SIG-M5 treated with dmso at 0.1 percent for 504 hours (cell line): ENCODE data around the gene TNMD.
A peak's percentile ranks its signal among the peaks of the same experiment; 100 is the strongest.
"Not testable (repeated sequence)": the region's sequence is repeated elsewhere in the genome, so short reads cannot be mapped to it uniquely, and the experiment has no call there.

ENCODE experiments used
- DNase-seq: peaks from one replicate; lab custom pipeline; 2025; ENCODE audit not compliant: unreplicated experiment; lab: John Stamatoyannopoulos, UW

Gene TNMD

DNA sequence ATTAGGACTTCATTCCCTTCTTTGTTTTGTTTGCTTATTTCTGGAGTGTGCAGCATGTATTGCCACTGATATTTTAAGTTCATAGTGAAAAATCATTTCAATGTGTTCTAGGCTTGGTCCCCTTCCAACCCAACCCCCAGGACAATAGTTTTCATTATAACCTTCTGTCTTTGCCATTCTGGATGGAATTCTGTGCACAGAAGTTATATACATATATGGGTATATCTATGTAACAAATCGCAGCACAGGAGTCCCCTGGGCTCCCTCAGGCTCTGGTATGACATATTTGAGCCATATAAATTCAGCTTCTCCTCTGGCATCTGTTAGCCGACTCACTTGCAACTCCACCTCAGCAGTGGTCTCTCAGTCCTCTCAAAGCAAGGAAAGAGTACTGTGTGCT is at the start of gene TNMD:
TNMD (plus strand) TSS at position 326 of the 400 bp plus-strand sequence. CDS start 83 bp downstream, outside the sequence.
- DNase-seq = no peak

DNA sequence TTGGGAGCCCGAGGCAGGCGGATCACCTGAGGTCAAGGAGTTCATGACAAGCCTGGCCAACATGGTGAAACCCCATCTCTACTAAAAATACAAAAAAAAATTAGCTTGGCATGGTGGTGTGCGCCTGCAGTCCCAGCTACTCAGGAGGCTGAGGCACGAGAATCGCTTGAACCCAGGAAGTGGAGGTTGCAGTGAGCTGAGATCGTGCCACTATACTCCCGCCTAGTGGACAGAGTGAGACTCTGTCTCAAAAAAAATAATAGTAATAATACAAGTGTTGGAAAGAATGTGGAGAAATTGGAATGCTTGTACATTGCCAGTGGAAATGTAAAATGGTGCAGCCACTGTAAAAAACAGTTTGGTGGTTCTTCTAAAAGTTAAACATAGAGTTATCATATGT is 19.2 kb upstream of the TNMD start:
- DNase-seq = not testable (repeated sequence)

DNA sequence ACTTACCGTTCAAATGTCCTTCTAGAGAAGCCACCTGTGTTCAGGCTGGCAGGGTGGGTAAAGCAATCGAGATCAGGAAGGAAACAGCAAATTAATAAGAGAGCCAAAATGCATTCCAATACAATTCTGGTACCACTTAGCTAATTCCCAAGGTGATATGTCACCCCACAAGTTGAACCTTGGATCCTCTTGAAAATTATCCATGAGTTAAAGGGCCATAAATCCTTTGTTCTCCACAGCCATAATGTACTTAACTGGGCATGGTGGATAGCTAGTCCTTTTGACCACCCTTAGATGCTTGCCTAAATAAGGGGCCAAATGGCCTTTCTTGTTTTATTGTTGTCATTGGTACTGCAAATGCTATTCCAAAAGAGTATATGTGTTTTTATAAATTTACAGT is 2.0 kb downstream of the TNMD start:
- no peak for DNase-seq

DNA sequence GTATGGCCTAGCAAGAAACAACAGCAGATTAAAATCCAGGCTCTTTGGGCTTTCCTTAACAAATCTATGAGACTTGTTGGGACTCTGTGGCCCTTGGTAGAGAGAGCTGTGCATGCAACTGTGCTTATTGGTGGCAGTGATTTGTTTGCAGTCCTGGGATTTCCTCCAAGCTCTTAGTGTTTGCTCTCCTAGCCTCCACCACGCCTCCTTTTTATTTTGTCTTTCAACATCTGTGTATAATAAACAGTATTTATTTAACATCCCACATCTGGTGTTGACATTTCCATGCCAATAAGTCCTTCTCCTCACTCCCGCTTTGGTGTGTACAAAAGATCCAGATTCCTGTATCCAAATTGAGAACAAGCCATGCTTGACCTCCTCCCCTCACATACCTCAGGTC is 3.1 kb downstream of the TNMD start:
- DNase-seq = no peak

DNA sequence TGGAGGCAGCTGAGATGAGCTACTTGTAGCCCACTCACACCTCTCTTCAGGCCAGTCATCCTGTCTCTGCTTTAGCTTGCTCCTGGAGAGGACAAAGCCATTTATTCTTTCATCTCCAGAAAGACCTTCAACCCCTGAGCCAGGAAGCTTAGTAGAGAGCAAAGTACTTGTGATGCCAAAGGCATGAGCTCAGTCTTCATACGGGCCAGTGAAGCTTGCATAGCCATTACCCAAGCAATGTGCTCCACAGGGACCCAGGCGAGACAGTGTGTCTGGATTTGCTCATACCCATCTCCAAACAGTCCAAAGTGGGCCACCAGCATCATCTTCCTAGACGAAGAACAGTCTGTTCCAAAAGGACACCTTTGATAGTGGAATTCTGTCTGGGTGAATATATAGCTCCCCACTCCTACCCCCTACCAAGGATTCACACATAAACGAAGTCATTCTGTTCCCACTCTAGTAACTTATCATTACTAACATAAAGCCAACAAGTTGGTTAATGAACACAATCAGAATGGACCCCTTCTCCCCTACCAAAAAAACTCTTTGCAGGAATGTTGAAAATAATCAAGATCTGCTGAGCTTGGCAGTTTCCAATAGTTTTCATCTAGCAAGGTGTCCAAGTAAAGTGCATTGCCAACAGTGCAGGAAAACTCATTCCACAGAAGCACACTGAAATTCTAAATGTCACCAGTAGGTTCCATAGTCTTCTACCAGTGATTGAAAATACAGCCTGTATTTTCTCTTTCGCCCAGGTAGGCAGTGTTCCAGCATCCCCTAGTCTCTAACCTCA is 6.7 kb downstream of the TNMD start:
- DNase-seq = no peak

DNA sequence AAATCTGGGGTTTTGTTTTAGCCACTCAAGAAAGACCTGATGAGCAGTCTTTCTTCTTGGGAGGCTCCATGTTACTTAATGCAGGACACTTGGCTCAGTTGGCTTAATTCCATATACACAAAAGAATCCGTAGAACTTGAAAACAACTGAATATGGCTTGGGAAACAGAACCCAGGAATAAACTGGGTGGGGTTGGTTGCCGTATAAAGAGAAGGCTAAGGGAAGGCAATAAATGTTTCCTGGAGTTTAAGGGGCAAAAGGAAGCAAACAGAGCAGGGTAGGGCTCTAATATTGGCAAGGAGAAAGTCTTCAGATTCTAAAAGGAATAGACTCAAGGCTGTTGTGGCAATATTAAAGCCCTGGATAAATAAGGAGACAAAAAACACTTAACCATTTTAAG is 8.4 kb downstream of the TNMD start:
- no peak for DNase-seq

DNA sequence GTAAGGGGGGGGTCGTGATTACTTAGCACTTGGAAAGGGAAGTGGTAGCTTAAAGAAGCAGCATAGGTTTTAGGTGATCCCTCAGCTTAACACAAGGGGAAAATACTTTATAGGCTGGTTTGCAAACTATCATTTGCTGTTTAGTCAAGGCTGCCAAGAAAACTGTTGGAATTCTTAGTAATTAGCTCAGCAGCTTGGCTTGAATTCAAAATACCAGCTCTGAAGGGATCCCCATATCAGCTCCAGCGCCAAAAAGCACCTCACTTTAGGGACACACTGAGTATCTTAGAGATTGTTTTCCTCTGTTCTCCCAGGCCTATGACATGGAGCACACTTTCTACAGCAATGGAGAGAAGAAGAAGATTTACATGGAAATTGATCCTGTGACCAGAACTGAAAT is 8.8 kb downstream of the TNMD start:
- DNase-seq = no peak

DNA sequence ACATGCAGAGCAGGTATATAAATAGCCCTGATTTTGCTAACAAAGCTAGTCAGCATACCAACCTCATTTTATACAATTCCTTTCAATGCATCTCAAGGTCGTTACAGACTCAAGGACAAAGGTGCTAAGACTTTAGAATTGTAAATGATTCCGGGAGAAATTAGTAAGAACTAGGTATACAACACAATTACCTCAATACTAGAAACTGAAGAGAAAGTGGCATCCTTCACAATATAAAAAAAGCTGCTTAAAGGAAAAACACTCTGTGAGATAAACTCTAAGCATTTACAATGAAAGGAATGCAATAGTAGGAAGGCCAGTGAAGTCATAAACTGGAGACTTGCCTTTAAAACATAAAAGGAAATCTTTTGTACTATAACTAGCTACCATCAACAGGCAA is 11.9 kb downstream of the TNMD start:
- DNase-seq = no peak

DNA sequence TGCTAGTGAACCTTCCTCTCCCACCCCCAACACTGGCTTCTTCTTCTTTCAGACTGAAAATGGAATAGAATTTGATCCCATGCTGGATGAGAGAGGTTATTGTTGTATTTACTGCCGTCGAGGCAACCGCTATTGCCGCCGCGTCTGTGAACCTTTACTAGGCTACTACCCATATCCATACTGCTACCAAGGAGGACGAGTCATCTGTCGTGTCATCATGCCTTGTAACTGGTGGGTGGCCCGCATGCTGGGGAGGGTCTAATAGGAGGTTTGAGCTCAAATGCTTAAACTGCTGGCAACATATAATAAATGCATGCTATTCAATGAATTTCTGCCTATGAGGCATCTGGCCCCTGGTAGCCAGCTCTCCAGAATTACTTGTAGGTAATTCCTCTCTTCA is 14.7 kb downstream of the TNMD start:
- no peak for DNase-seq

DNA sequence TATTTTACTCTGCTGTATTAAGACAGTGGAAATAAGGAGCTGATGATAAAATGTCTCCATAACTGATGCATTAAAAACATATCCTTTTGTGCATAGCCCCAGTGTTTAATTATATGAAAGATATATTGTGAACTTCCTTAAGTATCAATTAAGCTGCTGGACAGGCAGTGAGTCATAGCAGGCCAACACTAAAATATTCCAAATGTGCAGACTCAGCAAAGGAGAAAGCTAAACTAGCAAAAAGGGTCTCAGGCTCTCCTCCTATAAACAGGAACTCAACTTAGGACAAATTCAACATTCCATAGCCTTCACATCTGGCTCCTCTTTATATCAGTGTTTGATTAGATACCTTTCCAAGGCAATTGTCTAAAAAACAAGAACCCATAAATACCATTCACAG is 15.6 kb downstream of the TNMD start:
- no peak for DNase-seq

DNA sequence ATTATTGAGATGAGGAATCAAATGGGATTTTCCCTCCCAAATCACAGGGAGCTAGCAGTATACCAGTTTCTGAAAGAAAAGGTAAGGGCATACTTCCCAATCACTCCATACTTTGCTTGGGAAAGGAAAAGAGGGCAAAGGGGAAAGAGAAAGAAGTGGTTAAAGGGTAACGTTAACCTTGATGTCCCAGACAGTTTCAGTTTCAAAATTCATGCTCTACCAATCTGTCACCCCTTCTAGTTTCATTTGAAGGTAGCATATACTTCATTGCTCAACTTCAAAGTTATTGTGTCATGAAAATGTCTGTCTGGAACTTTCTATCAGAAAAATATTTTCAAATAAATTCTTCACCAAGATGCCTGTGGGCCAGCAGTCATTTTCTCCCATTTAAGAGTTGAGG is 16.0 kb downstream of the TNMD start:
- DNase-seq = no peak

DNA sequence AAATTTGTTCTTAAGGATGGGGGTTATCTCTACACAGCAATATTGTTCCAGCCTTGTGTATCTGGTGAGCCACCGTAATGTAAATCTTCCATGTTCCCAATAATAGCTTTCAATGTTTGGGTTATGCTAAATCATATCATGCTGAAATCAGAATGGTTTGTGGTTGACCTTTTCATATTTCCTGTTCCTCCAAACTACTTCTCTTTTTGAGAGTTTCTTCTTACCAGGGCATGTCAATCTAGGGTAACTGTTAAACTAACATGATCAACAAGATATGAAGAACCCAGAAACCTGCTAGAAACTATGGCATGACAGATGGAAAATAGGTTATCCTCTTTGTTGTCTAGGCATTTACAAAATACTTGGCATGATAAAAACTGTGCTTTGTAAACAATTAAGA is 22.0 kb downstream of the TNMD start:
- DNase-seq = peak; percentile 28

DNA sequence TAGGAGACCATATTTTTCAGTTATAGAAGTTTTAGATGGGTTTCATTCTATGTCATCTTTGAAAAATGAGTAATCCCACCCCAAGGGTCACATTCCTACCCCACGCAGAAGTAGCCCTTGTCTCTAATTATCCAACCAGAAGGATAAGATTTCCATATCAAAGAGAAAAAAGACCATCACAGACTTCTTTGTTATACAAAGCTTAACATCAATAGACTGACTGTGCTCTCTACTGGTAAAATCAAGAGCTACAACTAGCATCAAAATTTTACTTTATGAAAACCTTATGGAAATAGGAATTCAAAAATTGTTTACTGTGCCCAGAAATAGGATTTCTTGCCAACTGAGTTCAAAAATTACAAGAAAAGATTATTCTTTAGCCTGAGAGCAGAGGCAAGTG is 24.9 kb downstream of the TNMD start:
- no peak for DNase-seq

DNA sequence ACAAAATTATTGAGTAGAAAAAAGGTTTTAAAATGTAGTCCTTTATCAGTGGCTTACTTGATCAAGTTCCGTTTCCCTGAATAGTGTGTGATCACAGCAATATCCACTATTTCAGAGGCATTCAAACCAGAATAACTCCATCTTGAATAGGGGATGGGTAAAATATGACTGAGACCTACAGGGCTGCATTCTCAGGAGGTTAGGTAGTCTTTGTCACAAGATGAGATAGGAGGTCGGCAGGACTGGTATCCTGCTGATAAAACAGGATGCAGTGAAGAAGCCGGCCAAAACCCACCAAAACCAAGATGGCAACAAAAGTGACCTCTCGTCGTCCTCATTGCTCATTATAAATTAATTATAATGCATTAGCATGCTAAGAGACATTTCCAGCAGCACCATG is 27.2 kb downstream of the TNMD start:
- DNase-seq = no peak

DNA sequence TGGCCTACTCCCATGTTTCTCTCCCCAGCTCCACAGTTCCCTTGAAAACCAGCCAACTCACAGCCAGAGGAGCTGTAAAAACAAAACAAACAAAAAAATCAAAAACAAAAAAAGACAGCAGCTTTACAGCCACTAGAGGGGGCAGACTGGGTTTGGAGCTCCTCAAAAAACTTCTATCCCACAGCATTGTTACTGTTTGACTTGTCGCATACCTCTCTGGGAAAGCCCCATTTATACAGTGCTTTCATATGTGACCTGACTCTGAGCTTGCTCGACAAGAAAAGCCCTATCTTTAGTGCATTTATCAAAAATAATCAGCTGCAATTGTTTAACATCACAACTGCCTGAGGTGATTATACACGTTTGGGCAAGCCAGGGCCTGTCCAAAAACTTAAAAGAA is 30.3 kb downstream of the TNMD start:
- DNase-seq = peak; percentile 2

DNA sequence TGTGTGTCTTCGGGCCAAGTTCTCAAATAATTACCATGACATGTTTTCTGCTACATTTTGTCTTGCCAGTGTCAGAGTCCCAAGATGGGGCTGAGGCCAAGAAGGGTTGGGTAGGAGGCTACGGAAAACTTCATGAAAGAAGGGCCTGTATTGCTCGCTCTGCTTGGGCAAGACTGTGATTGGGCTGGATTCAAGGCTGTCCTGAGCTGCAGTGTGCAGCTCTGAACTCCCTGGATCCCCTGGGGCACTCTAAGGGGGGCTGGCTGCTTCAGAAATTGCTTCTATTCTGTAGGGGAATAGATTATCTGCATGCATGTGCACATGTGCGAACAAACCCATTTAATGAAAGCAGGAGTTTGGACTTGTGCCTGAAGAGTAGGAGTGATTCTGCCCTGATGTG is 38.3 kb downstream of the TNMD start:
- no peak for DNase-seq

DNA sequence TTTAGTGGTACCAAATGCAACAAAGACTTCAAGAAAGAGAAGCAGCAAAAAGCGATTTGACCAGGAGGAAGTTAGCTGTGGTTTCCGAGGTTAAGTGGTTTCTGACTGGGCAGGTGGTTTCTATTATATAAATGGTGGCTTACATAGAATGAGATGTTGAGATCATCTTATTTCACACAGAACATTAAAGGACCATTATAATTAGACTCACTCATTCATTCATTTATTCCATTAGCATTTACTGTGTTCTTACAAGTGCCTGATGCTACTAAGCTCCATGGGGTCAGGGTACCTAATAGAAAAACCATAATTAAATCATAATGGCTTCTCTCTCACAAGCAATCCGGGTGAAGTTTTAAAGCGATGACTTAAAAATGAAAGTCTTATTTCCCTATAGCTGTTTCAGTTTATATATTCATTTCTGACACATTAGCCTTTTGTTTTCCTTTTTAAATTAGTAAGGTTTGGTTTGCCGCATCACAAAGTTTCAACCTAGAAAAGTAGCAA is 41.3 kb downstream of the TNMD start:
- DNase-seq = no peak

DNA sequence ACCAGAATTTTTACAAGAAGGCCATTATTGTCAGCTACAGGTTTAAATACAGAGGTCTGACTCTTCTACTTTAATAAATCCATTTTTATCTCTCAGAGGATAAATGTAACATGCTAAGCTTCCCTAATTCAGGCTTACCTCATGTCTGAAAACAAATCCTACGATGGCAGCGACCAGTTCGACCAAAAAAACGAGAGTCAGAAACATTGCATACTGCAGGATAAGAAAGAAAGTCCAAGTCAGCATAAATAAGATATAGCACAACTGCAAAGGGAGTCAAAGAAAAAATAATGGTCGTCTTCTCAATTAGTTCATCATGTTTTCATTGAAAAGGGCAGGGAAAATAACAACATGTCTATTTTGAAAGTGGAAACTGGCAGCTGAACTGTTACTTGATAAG is 50.3 kb downstream of the TNMD start:
- no peak for DNase-seq

DNA sequence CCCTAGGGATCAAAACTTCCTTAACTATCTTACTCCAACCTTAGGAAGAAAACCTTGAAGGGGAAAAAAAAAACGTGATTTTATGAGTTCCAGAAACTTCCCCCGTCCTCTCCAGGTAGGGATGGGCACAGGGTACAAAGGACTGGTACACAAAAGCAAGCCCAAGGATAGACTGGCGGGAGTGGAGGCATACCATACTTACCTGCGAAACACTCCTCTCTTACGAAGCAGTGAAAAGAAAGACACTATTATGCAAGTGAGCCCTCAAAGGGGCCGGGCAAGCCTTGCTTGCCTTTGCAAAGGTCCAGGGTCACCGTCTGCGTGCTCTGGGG is 51.2 kb downstream of the TNMD start:
- no peak for DNase-seq

DNA sequence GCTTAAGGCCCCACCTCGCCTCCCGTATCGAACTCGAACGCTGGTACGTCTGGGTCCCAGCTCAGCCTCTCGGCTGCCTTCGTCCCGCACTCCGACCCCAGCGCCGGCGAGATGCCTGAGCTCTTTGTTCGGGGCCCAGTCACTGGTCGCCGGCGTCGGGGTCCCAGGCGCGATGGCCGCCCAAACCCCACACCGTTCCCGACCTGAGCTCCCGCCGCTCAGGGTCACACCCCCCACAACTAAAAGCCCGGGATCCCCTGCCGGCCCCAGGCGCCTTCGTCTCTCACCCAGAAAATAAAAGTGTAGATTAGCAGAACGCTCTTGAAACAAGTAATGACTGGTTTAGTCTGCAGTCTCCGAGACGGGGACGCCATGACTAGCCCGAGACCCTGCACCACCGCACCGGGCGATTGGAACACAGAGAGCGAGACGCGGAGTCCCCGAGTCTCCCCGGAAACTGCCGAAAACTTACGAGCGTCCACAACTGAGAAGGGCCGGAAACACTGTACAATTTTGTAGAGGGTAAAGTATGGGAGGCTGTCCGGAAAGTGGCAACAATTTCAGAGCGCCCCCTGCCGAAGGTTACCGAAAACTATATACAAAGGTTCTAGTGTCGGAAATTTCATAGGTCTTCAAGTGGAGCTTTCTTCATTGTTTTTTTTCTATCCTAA is 51.7 kb downstream of the TNMD start, which contains the start of gene TSPAN6:
TSPAN6 (minus strand) TSS at position 486 of the 671 bp plus-strand sequence; CDS start at position 374, 112 bp downstream.
- peak; percentile 21 for DNase-seq

DNA sequence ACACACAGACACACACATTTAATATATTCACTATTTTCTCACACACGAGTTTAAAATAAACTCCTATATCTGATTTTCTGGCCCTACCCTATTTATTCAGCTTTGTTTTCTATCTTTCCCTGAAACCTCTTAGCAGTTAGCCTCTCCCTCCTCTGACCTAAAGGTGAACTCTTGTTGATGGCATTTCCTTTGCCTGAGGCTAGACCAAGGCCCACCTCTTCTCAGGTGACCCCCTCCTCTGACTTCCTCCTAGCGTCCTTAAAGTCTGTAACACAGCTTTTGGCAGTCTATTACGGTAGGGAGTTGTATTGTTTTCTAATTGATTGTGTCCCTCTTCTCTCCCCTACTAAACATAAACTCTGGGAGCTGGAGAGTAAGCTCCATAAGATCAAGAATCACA is 57.6 kb downstream of the TNMD start:
- no peak for DNase-seq

DNA sequence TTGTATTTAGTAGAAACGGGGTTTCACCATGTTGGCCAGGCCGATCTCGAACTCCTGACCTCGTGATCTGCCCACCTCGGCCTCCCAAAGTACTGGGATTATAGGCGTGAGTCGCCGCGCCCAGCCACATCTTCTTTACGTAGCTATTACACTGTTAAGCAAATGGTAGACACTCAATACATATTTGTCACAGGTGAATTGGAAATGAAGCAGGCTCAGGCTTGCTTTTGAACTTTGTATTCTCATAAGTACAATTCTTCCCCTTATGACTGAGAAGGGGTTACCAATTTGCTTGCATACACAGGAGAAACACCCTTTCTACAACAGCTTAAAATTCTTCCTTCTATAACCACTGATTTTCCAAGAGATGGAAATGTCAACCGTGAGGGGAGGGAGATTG is 58.5 kb downstream of the TNMD start:
- DNase-seq = no peak
